GM10847 (cell line): Measurements from ENCODE around the gene TECTA.

ENCODE experiments used
- POLR2A ChIP-seq: IDR thresholded peaks from 2 replicates; pipeline ENCODE4 v1.6.1; 2011; ENCODE audit not compliant: insufficient read length; ENCODE audit errors: extremely low read depth

The TECTA gene, protein sequence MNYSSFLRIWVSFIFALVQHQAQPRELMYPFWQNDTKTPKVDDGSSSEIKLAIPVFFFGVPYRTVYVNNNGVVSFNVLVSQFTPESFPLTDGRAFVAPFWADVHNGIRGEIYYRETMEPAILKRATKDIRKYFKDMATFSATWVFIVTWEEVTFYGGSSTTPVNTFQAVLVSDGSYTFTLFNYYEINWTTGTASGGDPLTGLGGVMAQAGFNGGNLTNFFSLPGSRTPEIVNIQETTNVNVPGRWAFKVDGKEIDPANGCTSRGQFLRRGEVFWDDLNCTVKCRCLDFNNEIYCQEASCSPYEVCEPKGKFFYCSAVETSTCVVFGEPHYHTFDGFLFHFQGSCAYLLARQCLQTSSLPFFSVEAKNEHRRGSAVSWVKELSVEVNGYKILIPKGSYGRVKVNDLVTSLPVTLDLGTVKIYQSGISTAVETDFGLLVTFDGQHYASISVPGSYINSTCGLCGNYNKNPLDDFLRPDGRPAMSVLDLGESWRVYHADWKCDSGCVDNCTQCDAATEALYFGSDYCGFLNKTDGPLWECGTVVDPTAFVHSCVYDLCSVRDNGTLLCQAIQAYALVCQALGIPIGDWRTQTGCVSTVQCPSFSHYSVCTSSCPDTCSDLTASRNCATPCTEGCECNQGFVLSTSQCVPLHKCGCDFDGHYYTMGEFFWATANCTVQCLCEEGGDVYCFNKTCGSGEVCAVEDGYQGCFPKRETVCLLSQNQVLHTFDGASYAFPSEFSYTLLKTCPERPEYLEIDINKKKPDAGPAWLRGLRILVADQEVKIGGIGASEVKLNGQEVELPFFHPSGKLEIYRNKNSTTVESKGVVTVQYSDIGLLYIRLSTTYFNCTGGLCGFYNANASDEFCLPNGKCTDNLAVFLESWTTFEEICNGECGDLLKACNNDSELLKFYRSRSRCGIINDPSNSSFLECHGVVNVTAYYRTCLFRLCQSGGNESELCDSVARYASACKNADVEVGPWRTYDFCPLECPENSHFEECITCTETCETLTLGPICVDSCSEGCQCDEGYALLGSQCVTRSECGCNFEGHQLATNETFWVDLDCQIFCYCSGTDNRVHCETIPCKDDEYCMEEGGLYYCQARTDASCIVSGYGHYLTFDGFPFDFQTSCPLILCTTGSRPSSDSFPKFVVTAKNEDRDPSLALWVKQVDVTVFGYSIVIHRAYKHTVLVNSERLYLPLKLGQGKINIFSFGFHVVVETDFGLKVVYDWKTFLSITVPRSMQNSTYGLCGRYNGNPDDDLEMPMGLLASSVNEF (N-terminal part only)

DNA sequence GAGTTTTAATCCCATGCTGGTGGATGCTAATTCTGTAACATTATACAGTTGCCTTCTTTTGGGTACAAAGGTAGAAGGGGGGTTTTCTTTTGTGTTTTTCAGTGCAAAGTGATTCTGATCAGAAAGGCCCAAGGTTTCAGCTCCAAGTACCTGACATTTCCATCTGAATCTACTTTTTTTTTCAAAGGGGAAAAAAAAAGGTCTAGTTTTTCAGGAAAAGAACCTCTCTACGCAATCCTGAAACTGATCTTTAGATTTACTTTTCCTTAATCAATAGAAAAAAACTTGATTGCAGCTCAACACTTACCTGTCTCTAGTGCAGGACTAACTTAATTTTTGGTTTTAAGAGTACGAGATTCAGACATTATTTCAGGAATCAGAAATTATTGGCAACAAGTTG is at the start of gene TECTA:
Gene TECTA (plus strand): TSS at position 301 of the 400 bp plus-strand sequence. CDS start 1,423 bp downstream, outside the sequence.
- no peak for TF ChIP-seq POLR2A

DNA sequence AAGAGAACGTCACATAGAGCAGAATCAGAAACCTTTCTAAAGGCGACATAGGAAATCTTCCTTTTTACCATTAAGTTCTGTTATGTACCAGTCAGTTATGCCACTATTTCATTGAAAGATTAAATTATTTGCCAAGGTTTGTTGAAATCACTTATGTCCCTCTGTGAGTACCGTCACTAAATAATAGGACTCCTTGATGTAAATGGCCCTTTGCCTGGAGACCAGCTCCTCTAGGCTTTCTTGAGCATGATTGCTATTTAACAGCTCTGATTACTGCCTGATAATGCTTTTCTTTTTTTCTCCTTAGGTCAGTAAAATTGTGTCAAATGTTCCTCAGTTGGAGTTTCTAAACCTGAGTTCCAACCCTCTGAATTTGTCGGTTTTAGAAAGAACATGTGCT is 47.8 kb upstream of the TECTA start:
- TF ChIP-seq POLR2A: no peak

DNA sequence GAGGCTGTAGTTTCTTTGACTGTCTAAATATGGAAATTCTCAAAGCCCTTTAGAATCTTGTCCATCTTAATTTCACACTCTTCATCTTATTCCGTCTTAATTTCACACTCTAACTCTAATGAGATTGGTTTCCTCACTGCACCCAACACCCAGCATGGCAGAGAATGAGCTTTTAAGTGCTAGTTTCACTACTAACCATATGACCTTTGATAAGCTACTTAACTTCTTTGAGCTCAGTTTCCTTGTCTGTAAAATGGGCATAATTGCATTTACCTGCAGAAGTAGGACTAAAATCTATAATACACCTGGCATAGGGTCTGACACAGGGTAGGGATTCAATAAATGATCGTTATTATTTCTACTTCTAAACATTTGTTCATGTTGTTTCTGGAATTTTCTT is 46.8 kb upstream of the TECTA start:
- no peak for TF ChIP-seq POLR2A

DNA sequence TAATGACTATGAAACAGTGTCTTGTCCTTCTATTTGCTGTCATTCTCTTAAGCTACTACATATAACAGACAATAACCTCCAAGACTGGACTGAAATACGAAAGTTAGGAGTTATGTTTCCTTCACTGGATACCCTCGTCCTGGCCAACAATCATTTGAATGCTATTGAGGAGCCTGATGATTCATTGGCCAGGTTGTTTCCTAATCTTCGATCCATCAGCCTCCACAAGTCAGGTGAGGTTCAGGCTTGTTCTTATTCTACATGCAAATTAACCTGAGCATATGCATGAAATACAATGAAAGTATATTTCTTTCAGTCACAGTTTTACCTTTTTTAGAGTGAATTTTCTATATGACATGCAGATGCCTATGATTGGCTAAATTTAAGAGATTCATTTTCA is 46.0 kb upstream of the TECTA start:
- TF ChIP-seq POLR2A: no peak

DNA sequence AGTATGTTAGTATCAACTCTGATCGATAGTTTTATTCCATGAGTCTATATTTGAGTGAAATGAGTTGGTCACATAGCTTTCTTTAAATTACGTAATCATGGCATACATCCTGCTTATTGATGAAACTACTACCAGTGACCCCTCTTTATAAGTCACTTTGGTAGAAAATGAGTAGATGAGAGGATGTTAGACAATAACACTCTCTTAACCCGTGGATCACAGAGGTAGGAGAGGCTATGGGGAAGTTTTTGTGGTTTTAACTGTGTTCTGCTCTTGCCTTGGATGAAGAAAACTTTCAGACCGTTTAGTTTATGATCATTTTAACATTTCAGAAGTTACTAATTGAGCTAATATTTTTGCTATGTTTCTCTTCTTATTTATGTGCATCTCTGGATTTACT is 43.1 kb upstream of the TECTA start:
- no peak for TF ChIP-seq POLR2A

DNA sequence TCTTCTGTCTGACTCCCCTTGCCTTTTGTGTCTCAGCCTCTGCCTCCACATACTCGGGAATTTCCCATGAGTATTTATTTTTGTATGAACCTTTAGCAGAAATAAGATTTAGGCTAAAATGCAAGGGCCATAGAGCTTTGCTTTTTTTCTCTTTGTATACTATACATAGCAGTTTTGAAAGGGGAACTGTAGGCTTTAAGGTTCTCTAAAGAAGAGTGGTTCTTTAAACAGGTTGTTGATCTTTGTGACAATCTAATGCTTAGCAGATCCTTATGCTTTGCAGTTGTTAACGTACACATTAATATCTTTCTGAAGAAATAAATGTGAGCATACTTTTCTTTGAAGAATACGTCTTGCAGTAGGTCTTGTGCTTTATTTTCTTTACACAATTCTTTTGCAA is 42.1 kb upstream of the TECTA start:
- TF ChIP-seq POLR2A: no peak

DNA sequence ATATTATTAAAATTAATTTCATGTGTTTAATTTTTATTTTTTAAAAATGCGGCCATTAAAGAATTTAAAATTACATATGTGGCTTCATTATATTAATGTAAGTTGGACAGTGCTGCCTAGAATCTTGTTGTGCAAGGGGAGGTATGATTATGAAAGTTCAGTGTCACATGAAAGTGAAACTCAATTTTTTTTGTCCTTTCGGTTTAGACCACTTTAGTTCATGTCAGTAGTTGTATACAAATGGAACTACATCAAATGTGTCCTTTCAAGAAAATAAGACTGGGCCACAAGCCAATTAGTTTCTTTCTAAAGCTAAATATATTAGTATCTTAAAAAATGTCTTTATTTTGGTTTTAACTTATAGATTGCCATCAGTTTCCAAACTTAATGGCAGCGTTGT is 41.4 kb upstream of the TECTA start:
- TF ChIP-seq POLR2A: no peak

DNA sequence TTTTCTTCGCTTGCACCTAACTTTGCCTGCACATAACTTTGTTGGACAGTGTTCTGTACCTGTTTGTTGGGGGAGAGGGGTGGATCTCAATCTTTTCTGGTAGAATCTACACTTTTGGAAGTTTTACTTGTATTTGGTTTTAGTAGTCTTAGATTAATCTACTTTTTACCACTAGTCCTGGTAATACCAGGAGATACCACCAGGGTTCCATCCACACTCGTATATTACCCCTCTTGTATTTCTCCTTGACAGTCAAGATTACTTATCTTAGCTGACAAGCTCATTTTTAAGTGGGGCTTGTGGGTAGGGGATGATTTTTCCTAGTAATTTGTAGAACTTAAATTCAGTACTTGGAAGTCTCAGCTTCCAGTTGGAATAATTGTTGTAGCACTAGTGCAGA is 37.3 kb upstream of the TECTA start:
- TF ChIP-seq POLR2A: no peak

DNA sequence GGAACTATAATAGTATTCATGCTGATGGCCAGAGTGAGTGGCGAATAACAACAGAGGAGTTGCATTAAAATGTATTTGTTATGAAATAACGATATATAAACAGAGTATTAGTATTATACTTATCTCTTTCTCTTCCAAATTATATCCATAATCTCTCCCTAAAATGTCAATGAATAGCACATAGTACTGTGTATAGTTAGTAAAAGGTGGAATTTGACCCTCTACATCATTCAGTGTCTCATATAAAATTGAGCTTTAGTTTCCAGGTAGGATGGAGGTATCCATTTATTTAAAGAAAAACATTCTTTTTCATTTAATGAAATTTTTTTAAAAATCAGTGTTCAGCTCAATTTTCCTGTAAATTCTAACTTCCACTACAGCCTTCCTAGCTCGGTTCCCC is 34.4 kb upstream of the TECTA start:
- TF ChIP-seq POLR2A: no peak

DNA sequence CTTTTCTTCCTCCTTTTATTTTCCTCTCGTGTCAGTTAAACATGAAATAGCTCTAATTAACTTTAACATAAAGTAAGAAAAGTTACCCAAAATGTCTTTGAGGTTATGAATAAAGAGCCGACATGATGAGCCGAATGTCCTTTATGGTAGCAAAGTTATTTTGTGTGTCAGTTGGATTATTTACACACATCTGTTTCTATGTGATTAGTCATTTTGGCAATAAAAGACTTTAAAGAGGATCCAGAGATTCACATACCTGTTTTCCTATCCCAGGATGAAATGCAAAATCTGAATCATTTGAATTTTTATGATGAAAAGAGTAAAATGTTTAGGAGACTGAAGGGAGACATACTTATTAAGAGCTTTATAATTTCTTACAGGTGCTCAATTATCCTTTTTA is 34.0 kb upstream of the TECTA start:
- no peak for TF ChIP-seq POLR2A

DNA sequence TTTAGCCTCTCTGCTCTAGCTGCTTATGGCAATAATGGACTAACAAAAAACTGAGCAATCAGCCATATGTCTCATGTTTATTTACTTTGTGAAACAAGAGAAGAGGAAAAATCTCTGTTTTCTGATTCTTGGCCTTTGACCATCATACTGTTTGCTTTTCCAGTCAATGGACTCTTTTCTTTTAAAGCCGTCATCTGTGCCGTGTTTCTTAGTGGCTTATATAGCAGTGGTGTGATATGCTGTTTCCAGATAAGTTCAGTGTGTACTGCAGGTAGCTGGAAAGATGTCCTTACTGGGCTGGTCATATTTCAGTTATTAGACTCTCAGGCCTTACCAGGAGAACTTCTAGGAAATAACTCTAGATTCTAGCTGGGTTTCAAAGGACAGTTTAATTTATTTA is 33.6 kb upstream of the TECTA start:
- TF ChIP-seq POLR2A: no peak

DNA sequence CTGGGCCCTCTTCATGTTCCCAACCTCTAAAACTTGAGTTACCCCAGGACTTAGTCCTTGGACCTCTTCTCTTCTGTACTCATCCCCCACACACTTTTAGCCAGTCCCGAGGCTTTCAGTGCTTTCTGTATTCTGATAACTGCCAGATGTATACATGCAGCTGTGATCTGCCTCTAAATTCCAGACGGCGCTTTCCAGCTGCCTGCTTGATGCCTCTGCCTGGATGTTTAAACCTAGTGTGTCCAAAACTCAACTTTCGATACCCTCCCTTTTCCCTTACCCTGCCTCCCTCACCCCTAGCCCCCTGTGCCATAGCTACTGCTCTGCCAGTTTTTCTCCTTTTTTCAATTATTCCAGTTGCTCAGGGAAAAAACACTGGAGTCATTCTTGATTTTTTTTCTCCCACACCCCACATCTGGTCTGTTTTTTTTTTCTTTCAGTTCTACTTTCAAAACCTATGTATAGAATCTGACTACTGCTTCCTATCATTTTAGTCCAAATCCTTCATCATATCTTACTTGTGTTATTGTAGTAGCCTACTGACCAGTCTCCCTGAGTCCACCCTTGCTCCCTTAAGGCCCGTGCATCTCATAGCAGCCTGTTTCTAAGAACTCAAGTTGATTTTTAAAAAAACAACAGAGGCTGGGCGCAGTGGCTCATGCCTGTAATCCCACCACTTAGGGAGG is 32.9 kb upstream of the TECTA start:
- TF ChIP-seq POLR2A: no peak

DNA sequence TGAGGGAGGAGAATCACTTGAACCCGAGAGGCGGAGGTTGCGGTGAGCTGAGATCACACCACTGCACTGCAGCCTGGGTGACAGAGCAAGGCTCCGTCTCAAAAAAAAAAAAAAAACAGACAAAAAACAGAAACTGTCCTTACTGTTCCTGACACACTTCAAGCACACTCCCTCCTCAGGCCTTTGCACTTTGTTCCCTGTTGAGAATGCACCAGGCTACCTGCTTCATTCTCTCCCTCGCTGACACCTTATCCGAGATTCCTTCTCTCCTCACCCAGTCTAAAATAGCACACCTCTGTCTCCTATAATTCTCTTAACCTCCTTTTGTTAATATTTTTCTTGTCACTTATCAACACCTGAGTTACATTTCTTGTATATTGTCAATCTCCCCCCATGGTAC is 32.3 kb upstream of the TECTA start:
- no peak for TF ChIP-seq POLR2A

DNA sequence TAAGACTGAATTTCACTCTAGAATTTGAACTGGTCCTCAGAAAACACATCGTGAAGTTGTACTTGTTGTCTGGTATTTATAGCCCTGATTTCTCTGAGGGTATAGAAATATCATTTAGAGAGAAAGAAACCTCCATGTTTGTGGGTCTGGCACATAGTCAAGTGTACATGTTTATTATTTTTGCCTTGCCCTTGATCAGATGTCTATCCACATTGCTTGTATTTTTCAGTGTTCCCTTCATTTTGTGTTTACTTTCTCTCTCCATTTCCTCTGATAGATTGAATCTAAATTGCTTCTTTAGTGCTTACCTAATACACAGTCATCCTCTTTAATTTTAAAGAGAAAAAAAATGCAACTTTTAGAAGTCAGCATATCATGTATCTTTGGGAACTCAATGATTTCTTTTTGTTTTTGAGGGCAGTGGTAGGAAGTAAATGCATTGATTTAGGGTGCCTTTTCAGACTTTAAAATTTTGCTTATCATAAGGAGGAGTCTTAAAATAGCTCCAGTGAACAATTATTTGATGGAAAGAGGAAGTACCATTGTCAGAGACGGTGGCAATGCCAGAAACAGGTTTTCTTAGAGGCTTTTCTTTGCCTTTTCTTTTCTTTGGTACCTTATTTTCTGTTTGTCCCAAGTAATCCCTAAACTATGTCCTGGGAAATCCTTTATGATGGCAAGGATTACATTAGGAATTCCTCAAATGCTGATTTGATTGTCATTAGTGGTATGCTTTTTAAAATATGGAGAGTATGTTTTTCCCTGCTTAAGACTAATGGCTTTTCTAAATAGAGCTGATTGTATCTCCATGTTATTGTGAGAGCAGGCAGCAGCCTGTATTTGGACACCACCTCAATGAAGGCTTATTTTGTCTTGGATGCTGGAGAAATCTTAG is 29.8 kb upstream of the TECTA start:
- TF ChIP-seq POLR2A: no peak
